ENCODE measurements around the gene STMN3.
"Not testable (repeated sequence)": the region's sequence is repeated elsewhere in the genome, so short reads cannot be mapped to it uniquely, and the experiment has no call there.

STMN3 gene

DNA sequence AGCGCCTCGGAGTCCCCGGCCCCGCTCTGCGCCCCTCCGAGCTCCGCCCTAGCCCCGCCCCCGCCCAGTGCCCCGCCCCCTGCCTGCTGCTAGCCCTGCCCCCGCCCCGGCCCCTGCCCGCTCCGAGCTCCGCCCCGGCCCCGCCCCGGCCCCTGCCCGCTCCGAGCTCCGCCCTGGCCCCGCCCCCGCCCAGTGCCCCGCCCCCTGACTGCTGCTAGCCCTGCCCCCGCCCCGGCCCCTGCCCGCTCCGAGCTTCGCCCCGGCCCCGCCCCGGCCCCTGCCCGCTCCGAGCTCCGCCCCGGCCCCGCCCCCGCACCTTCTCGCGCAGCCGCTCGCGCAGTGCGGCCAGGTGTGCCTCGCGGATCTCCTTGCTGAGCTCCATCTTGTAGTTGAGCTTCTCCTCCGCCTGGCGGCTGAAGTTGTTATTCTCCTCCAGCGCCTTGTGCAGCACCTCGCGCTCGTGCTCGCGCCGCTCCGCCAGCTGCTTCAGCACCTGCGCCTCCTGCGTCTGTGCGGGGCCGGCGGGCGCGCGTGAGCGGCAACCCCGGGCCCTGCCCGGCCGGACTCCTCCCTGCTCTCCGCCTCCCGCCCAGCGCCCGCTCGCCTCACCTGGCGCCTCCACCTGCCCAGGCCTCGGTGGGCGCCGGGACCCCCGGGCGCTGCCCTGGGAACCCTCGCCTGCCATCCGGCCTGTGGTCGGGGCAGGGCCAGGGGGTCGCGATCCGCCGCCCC is 11.3 kb downstream of the STMN3 start:
- no peak overlapping the region for H3K27ac ChIP-seq (ENCODE audit: insufficient read depth, low read depth, low read length, poor library complexity, severe bottlenecking)
- peak overlapping the region; percentile 40 for H3K4me3 ChIP-seq (ENCODE audit: insufficient read depth, low read depth, low read length)
- H3K36me3 ChIP-seq (ENCODE audit: control insufficient read depth, insufficient read depth, low read length), result no peaks in the 10 kb centered on the region
- 1% methylated on average over 78 to 86 of the region's 86 CpGs for WGBS, 2 experiments
- no peaks in the 10 kb centered on the region for H3K9me3 ChIP-seq (ENCODE audit: control insufficient read depth, low read length)
- H3K4me1 ChIP-seq (ENCODE audit: control insufficient read depth, insufficient read depth, low read length), result peaks cover 8% of the 10 kb centered on the region
- peaks cover 27% of the 10 kb centered on the region for H3K27me3 ChIP-seq (ENCODE audit: control insufficient read depth, insufficient read depth, low read length, poor library complexity, severe bottlenecking)

DNA sequence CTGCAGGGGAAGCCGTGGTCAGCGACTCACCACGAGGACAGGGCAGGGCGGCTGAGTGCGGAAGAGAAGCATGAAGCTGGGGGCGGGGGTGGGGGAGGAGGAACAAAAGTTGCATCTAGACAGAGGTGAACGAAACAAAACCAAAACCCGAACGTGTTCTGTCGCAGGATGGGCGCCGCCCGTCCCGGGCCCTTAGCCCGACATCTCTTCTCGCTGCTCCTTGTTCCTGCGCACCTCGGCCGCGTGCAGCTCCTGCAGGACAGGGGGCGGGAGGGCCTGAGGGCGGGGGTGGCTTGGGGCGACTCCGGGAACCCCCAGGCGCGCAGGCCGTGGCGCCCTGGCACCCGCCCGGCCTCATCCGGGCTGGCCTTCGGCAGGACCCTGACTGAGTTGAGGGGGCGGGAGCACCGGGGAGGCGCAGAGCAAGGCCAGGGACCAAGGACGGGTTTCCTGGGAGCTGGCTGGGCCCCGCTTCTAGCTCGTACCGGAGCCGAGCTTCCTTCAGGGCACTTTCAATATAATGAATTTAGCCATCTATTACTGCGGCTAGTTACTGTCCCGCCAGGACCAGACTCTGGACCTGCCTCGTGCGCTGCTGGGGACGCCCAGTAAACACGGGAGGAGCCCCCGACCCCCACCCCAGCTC is 12.0 kb downstream of the STMN3 start:
- H3K27me3 ChIP-seq (ENCODE audit: control insufficient read depth, insufficient read depth, low read length, poor library complexity, severe bottlenecking), result peaks cover 27% of the 10 kb centered on the region
- H3K27ac ChIP-seq (ENCODE audit: insufficient read depth, low read depth, low read length, poor library complexity, severe bottlenecking), result no peak overlapping the region
- 38 to 39% methylated on average over 42 of the region's 47 CpGs for WGBS, 2 experiments
- H3K4me3 ChIP-seq (ENCODE audit: insufficient read depth, low read depth, low read length), result peak overlapping the region; percentile 39
- H3K9me3 ChIP-seq (ENCODE audit: control insufficient read depth, low read length), result no peaks in the 10 kb centered on the region
- no peaks in the 10 kb centered on the region for H3K36me3 ChIP-seq (ENCODE audit: control insufficient read depth, insufficient read depth, low read length)
- H3K4me1 ChIP-seq (ENCODE audit: control insufficient read depth, insufficient read depth, low read length), result peaks cover 8% of the 10 kb centered on the region

DNA sequence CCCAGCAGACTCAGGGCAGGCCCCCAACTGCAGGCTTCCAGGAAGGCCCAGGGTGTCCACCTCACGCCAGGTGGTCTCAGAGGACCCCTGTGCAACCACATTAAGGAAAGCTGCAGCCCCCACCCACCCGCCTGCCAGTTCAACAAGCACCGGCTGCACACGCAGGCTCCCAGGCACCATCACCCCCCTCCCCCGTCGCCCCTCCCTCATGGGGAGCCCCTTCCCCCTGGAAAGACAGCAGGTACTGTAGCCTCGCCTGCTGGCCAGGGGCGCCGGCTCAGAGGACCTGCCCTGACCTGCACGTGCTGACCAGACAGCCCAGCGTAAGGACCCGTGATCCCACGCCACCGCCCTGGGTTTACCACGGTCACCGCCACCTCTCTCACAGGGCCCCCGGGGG is 12.5 kb downstream of the STMN3 start:
- not testable (repeated sequence) for H3K27ac ChIP-seq (ENCODE audit: insufficient read depth, low read depth, low read length, poor library complexity, severe bottlenecking); H3K9me3 ChIP-seq (ENCODE audit: control insufficient read depth, low read length); H3K36me3 ChIP-seq (ENCODE audit: control insufficient read depth, insufficient read depth, low read length); H3K4me1 ChIP-seq (ENCODE audit: control insufficient read depth, insufficient read depth, low read length); H3K4me3 ChIP-seq (ENCODE audit: insufficient read depth, low read depth, low read length)
- WGBS, 2 experiments, result 87% methylated on average over 5 to 6 of the region's 17 CpGs
- H3K27me3 ChIP-seq (ENCODE audit: control insufficient read depth, insufficient read depth, low read length, poor library complexity, severe bottlenecking), result peaks cover 27% of the 10 kb centered on the region

DNA sequence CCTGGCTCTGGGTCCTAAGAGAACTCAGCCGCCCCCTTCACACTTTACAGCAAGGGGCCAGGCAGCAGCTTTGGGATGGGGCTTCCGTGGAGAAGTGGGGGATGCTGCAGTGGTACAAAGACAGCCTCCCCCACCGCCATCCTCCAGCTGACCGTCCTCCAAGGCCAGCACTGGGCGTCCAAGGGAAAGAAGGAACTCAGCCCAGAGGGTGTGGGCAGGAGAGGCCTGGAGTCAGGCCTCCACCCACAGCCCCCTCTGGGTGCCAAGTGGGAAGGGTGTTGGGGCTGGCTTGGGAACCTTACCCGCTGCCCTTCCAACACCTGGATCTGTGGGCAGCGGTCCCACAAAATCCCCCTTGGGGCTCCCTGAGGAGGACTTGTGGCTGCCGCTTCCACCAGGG is 13.1 kb downstream of the STMN3 start:
- Histone ChIP-seq H3K27me3 (ENCODE audit: control insufficient read depth, insufficient read depth, low read length, poor library complexity, severe bottlenecking) (peaks cover 27% of the 10 kb centered on the region), H3K4me3 (ENCODE audit: insufficient read depth, low read depth, low read length) (no peak overlapping the region), H3K9me3 (ENCODE audit: control insufficient read depth, low read length) (no peaks in the 10 kb centered on the region), H3K27ac (ENCODE audit: insufficient read depth, low read depth, low read length, poor library complexity, severe bottlenecking) (no peak overlapping the region), H3K36me3 (ENCODE audit: control insufficient read depth, insufficient read depth, low read length) (no peaks in the 10 kb centered on the region), H3K4me1 (ENCODE audit: control insufficient read depth, insufficient read depth, low read length) (peaks cover 8% of the 10 kb centered on the region)
- 90 to 92% methylated on average over 8 of the region's 8 CpGs for WGBS, 2 experiments

DNA sequence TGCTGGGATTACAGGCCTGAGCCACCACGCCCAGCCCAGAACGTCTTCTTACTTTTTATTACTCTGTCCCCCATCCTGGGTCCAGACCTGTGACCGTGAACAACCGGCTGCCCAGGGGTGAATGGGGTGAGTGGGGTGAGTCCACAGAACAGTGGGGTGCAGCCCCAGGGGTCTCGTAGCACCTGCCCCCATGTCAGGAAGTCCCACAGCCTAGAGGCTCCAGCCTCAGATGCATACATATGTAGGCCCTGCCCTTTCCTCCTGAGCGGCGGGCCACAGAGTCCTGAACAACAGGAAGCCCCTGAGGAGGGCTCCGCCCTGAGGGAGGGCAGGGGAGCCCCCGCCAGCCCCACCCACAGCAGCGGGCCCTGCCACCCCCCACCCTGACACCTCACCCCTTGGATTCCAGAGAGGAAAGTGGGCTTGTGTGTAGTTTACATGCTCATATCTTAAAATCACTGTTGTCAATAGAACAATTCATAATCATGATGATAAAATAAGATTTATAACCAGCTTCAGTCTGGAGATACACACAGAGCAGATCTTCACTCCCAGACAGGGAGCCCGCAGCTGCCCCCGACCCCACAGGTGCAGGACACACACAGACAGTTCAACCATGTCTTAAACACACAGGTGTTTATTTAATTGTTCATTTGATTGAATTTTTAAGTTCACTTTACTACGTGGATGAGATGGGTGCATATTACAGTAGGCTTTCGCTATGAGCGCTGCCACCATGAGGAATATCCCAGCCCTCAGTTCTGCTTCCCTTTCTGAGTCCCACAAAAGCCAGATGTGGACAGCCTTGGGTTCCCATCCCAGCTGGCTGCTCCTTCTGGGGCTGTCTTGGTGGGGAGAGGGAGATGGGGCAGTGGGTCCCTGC is 13.9 kb downstream of the STMN3 start:
- WGBS, 2 experiments, result 80 to 82% methylated on average over 15 of the region's 15 CpGs
- H3K9me3 ChIP-seq (ENCODE audit: control insufficient read depth, low read length), result no peaks in the 10 kb centered on the region
- H3K27me3 ChIP-seq (ENCODE audit: control insufficient read depth, insufficient read depth, low read length, poor library complexity, severe bottlenecking), result peaks cover 27% of the 10 kb centered on the region
- no peaks in the 10 kb centered on the region for H3K36me3 ChIP-seq (ENCODE audit: control insufficient read depth, insufficient read depth, low read length)
- H3K4me3 ChIP-seq (ENCODE audit: insufficient read depth, low read depth, low read length), result no peak overlapping the region
- peaks cover 8% of the 10 kb centered on the region for H3K4me1 ChIP-seq (ENCODE audit: control insufficient read depth, insufficient read depth, low read length)
- H3K27ac ChIP-seq (ENCODE audit: insufficient read depth, low read depth, low read length, poor library complexity, severe bottlenecking), result no peak overlapping the region

DNA sequence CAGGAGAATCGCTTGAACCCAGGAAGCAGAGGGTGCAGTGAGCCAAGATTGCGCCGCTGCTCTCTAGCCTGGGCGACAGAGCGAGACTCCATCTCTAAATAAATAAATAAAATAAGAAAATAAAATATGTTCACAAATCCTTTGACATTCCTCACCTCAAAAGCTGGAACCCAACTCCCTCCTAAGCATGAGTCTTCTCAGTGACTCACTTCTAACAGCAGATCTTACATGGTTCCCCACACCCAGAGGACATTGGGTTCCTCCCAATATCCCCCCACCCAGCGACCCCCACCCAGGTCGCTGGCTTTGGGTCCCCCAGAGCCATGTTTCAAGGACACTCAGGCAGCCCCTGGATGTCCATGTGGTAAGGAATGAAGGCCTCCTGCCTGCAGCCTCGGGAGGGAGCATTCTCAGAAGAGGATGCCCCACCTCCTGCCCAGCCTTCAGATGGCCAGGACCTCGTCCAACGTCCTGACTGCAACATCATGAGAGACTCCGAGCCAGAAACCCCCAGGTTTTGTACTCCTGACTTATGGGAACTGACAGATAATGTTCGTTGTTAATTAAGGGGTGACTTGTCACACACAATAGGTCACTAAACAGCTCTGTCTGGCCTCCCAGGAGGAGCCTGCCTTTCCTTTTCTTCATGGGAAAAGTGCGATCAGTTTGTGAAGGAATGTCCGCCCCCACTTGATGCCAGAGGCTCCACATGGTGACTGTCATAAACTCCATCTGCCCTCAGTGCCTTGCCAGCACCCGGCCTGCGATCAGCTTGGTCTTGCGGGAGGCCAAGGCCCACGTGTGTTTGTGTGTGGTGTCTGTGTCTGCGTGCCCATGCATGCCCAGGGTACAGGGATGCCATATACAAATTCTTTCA is 16.2 kb downstream of the STMN3 start:
- Histone ChIP-seq H3K4me3 (ENCODE audit: insufficient read depth, low read depth, low read length) (no peak overlapping the region), H3K9me3 (ENCODE audit: control insufficient read depth, low read length) (no peaks in the 10 kb centered on the region), H3K4me1 (ENCODE audit: control insufficient read depth, insufficient read depth, low read length) (no peaks in the 10 kb centered on the region), H3K27ac (ENCODE audit: insufficient read depth, low read depth, low read length, poor library complexity, severe bottlenecking) (no peak overlapping the region), H3K27me3 (ENCODE audit: control insufficient read depth, insufficient read depth, low read length, poor library complexity, severe bottlenecking) (peaks cover 8% of the 10 kb centered on the region), H3K36me3 (ENCODE audit: control insufficient read depth, insufficient read depth, low read length) (no peaks in the 10 kb centered on the region)
- 83 to 85% methylated on average over 17 to 18 of the region's 19 CpGs for WGBS, 2 experiments

DNA sequence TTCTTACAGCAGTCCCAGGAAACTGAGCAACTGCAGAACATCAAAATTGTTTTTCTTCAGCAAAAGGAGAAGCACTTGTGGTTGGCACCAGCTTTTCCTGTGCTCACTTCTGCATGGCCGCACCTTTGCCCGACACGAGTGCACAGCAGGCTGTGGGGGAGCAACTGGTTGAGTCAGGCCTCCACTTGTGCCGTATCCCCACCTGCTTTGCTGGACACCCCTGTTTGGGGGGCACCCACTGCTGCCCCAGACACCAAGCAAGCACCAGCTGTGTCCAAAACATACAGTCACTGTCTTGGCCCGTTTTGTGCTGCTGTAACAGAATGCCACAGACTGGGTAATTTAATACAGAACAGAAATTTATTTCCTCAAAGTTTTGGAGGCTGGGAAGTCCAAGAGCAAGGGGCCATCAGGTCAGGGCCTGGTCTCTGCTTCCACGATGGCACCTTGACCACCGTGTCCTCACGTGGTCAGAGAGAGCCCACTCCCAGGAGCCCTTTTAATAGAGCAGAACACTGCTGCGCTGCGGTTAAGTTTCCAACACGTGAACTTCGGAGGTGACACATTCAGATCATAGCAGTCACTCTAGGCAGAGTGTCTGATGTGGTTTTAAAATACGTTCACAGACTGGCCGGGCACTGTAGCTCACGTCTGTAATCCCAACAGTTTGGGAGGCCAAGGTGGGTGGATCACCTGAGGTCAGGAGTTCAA is 17.6 kb downstream of the STMN3 start:
- Histone ChIP-seq H3K9me3 (ENCODE audit: control insufficient read depth, low read length) (no peaks in the 10 kb centered on the region), H3K4me3 (ENCODE audit: insufficient read depth, low read depth, low read length) (no peak overlapping the region), H3K4me1 (ENCODE audit: control insufficient read depth, insufficient read depth, low read length) (no peaks in the 10 kb centered on the region), H3K36me3 (ENCODE audit: control insufficient read depth, insufficient read depth, low read length) (no peaks in the 10 kb centered on the region), H3K27ac (ENCODE audit: insufficient read depth, low read depth, low read length, poor library complexity, severe bottlenecking) (no peak overlapping the region), H3K27me3 (ENCODE audit: control insufficient read depth, insufficient read depth, low read length, poor library complexity, severe bottlenecking) (no peaks in the 10 kb centered on the region)
- WGBS, 2 experiments, result 93% methylated on average over 15 of the region's 15 CpGs

DNA sequence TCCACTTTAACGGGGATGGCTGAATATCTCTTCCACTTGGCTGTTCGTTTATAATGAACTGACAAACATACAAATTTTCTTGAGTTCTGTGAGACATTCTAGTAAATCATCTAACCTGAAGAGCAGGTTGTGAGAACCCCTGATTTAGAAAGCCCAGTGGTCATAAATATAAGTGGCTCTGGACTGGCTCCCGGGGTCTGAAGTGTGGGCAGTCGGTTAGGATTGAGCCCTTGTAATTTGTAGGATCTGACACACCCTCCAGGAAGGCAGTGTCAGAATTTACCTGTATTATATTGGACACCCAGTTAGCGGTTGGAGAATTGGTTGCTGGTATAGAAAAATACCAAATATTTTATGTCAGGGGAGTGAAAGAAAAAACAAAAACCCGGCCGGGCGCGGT is 19.5 kb downstream of the STMN3 start:
- Histone ChIP-seq H3K27me3 (ENCODE audit: control insufficient read depth, insufficient read depth, low read length, poor library complexity, severe bottlenecking) (no peaks in the 10 kb centered on the region), H3K4me3 (ENCODE audit: insufficient read depth, low read depth, low read length) (no peak overlapping the region), H3K36me3 (ENCODE audit: control insufficient read depth, insufficient read depth, low read length) (no peaks in the 10 kb centered on the region), H3K9me3 (ENCODE audit: control insufficient read depth, low read length) (no peaks in the 10 kb centered on the region), H3K4me1 (ENCODE audit: control insufficient read depth, insufficient read depth, low read length) (no peaks in the 10 kb centered on the region), H3K27ac (ENCODE audit: insufficient read depth, low read depth, low read length, poor library complexity, severe bottlenecking) (no peak overlapping the region)
- 92 to 98% methylated on average over 9 of the region's 9 CpGs for WGBS, 2 experiments

DNA sequence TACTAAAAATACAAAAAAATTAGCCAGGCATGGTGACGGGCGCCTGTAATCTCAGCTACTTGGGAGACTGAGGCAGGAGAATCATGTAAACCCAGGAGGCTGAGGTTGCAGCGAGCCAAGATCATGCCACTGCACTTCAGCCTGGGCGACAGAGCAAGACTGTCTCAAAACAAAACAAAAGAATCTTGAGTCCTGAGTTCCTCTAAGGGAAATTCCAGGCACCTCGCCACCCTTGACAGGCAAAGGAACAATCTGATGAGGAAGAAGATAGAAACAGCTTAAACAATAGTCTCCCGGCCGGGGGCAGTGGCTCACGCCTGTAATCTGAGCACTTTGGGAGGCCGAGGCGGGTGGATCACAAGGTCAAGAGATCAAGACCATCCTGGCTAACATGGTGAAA is 21.8 kb downstream of the STMN3 start:
- 63 to 73% methylated on average over 10 of the region's 10 CpGs for WGBS, 2 experiments
- not testable (repeated sequence) for H3K36me3 ChIP-seq (ENCODE audit: control insufficient read depth, insufficient read depth, low read length); H3K4me3 ChIP-seq (ENCODE audit: insufficient read depth, low read depth, low read length); H3K4me1 ChIP-seq (ENCODE audit: control insufficient read depth, insufficient read depth, low read length); H3K27me3 ChIP-seq (ENCODE audit: control insufficient read depth, insufficient read depth, low read length, poor library complexity, severe bottlenecking); H3K27ac ChIP-seq (ENCODE audit: insufficient read depth, low read depth, low read length, poor library complexity, severe bottlenecking); H3K9me3 ChIP-seq (ENCODE audit: control insufficient read depth, low read length)
